CD4-positive, alpha-beta T cell treated with Interleukin-2 at 100 ng/mL for 4 hours (primary cell): ENCODE measurements around the gene LRRC8A.
"Not testable (repeated sequence)": the region's sequence is repeated elsewhere in the genome, so short reads cannot be mapped to it uniquely, and the experiment has no call there.

Experiments used
- DNase-seq: peaks from one replicate; pipeline ENCODE4 v3.0.0-alpha.2; 2020; ENCODE audit warnings: low spot score

The LRRC8A gene

DNA sequence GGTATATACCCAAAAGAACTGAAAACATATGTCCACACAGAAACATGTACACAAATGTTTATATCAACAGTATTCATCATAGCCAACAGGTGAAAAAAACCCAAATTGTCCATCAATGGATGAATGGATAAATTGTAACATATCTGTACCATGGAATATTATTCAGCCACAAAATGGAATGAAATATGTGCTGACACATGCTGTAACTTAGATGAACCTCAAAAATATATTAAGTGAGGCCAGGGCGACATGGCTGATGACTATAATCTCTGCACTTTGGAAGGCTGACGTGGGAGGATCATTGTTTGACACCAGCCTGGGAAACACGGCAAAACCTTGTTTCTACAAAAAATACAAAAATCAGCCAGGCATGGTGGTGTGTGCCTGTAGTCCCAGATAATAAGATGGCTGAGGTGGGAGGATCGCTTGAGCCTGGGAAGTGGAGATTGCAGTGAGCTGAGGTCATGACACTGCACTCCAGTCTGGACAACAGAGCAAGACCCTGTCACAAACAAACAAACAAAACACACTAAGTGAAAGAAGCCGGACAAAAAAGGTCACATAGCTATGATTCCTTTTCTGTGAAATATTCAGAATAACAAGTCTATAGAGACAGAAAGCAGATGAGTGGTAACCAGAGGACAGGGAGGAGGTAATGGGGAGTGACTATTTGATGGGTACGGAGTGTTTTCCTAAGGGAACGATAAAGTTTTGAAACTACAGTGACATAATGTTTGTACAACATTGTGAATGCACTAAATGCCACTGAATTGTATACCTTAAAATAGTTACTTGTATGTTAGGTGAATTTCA is 11.6 kb upstream of the LRRC8A start:
- no peak for DNase-seq

GRCh38 chr9:128870941-128871265 is 11.0 kb upstream of the LRRC8A start:
- not testable (repeated sequence) for DNase-seq

- no peak for DNase-seq
These were observed 4.1 kb upstream of the LRRC8A start for GRCh38 chr9:128877852-128878251.

DNA sequence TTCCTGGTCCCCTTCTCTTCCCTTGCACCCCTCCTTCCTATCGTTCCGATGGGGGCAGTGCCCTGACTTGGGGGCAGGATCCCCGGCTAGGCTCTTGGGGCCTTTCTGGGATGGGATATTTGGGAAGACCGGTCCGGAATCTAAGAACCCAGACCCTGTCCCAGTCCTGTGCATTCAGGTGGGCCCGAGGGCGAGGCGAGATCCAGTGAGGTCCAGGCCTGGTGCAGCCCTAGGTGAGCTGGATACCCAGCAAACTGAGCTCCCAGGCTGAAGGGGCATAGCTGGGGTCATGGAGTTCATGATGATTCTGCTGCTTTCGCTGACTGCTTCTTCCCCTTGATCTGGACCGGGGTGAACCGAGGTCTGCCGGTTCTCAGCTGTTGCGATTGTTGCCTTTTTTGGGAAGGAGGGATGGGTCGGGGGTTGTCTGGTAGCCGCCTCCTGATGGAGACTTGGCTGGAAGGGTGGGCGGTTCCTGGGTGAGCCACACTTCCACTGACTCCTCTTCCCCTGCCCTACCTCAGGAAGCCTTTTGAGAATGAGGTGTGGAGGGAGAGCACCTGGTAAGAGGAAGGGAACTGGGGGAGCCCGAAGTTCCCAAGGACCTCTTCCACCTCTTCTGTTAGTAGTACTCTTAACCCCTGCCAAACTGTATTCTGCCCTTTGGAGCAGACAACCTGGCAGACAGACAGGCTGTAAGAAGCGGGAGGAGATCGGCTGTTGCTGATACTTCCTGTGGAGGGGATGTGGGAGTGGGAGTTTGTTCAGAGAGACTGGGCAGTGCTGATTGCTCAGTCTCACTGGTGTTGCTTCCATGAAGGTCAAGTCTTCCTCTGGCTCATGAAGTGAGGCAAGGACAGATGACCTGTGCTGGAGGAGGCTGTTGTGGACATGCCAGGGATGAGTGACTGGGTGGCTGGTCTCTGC is 1.0 kb downstream of the LRRC8A start:
- DNase-seq, result no peak

DNA sequence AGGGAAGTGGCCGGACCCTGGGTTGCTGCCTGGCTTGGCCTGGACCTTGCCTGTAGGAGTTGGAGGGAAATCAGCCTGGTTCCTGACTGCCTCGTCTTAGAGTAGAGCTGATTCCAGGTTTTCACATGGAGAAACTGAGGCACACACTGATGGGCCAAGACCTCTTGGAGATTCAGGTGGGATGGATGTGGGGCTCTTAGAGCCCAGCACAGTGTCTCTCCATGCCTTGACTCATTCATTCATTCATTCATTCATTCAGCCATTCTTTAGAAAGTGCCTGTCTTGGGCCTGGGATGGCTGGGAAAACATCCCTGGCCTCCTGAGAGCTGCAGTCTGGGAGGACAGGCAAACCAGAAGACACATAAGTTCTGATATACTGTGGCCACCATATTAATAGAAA is 2.2 kb downstream of the LRRC8A start:
- no peak for DNase-seq

GRCh38 chr9:128885376-128885775 is 3.4 kb downstream of the LRRC8A start:
- DNase-seq, result no peak

GRCh38 chr9:128885798-128886197 is 3.9 kb downstream of the LRRC8A start:
- no peak for DNase-seq

GRCh38 chr9:128886211-128886891 is 4.4 kb downstream of the LRRC8A start:
- DNase-seq, result no peak

- no peak for DNase-seq
These were observed 5.1 kb downstream of the LRRC8A start for GRCh38 chr9:128887049-128887448.

DNA sequence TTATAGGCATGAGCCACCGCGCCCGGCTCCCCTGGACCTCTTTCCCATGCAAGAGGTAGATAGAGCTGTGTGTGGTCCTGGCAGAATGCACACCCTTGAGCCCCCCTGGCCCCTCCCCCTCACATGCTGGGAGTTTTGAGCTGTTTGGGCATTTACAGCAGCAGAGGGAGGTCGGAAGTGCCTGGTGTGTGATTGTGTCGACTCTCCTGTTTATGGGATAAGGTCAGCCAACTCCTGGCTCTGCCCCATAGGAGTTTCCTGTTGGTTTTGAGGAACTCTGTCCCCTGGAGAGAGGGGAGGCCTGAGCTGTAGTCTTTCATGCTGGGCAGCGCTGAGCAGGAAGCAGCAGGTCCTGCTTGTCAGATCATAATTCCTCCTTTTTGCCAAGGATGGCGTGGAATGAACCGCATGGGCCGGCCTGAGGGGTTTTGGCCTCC is 6.0 kb downstream of the LRRC8A start:
- no peak for DNase-seq

- DNase-seq, result no peak
These were observed 9.6 kb downstream of the LRRC8A start for GRCh38 chr9:128891321-128892220.

DNA sequence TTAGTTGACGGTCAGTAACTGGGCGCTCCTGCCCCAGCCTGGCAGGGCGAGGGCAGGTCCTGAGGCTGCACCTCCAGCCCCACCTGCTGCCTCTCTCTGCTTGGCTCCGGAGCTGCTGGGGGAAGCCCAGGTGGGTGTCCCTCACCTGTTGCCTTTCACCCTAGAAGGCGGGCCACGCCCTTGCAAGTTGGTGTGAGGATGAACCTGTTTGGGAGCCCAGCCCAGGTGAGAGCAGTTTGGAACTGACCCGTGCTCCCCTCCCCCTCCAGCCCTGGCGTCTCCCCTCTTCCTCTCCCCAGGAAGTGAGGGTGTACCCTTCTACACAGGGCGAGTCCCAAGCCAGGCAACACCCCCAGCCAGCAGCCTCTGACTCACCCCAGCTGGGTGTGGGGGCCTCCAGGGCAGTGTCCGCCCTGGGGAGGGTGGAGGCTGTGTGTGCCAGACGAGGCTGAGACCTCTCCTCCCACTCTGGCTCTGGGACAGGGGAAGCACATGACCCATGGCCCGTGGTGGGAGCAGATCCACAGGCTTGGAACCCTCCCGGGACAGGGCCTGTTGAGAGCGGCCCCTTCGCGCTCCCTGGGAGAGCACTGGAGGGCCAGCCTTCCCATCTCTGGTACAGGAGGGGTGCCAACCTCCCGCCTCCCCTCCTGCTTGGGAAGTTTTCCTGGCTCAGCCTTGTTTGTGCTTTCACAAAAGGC is 10.4 kb downstream of the LRRC8A start:
- peak; percentile 57 for DNase-seq

DNA sequence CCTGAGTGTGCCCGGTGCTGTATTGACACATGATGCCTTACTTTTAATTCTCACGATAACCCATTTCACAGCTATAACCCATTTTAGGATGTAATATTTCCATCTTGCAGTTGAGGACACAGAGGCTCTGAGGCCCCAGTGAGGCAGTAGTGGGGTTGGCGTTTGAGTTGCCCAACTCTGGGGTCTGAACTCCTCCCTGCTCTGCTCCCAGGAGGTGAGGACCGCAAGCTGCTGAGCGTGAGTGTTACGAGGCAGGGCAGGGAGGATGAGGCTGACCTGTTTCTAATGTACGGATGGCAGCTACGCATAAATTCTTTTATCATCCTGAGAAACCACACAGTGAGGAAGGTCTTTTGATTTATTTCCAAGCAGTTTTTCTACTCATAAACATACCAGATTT is 11.4 kb downstream of the LRRC8A start:
- no peak for DNase-seq

GRCh38 chr9:128894764-128895163 is 12.8 kb downstream of the LRRC8A start:
- DNase-seq, result peak; percentile 20

- DNase-seq, result no peak
These were observed 13.6 kb downstream of the LRRC8A start for GRCh38 chr9:128895556-128895955.

- DNase-seq, result no peak
These were observed 16.4 kb downstream of the LRRC8A start for GRCh38 chr9:128898382-128898781.

DNA sequence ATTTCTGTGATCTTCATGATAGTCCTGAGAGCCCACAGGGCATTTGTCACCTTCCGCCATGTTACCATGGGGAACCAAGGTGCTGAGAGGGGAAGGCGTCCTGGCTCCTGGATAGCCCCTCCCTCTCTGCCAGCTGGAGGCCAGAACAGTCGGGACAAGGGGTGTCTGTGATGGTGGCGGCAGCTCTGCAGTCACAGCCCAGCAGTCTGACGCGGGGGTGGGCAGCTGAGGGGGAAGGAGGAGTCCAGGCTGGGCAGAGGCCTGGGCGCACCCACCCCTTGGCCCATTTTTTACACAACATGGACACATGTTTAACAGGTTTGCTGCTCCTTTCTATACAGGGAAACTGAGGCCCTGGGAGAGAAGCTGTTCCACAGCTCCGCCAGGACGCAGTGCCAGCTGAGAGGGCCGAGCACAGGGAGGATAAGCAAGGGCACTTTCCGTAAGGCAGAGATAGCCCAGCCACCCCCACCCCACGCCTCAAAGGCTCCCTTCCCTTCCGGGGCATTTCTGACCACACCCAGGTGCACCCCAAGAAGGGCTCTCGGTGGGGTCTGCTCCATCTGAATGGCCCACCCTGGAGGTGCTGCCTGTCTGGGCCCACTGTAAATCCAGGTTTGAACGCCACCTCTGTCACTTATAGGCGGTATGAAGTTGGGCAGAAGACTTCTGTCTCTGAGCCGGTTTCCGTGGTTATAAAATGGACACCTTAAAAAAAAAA is 17.1 kb downstream of the LRRC8A start:
- DNase-seq, result no peak

GRCh38 chr9:128899566-128900322 is 17.8 kb downstream of the LRRC8A start:
- peak; percentile 38 for DNase-seq

GRCh38 chr9:128901379-128901778 is 19.4 kb downstream of the LRRC8A start:
- DNase-seq, result no peak
